Testis (tissue), 3 donors: ENCODE data around the gene GRIK4. TPM values are rescaled to one million over a fixed set of nuclear protein-coding genes. Genes with fewer than 3 reads are reported as not detected.
A peak's percentile ranks its signal among the peaks of the same experiment; 100 is the strongest.

ENCODE experiments used
- DNase-seq: peaks from one replicate; pipeline ENCODE4 v3.0.0-alpha.2; 2019
- H3K27ac ChIP-seq, 2 donors: fragments of 200-600 bp; sonication (generic); one replicate each; pipeline ENCODE4 v1.5.1; 2019
- H3K27me3 ChIP-seq: fragments of 200-600 bp; sonication (generic); one replicate; pipeline ENCODE4 v1.5.1; 2019
- H3K36me3 ChIP-seq: fragments of 200-600 bp; sonication (generic); one replicate; pipeline ENCODE4 v1.5.1; 2017; ENCODE audit warnings: low read depth; ENCODE audit errors: missing control alignments
- H3K4me1 ChIP-seq: fragments of 200-600 bp; sonication (generic); one replicate; pipeline ENCODE4 v1.5.1; 2019
- H3K4me3 ChIP-seq, 2 donors: fragments of 200-600 bp; sonication (generic); one replicate each; pipeline ENCODE4 v1.5.1; 2017 to 2019
- H3K9me3 ChIP-seq: fragments of 200-600 bp; sonication (generic); one replicate; pipeline ENCODE4 v1.5.1; 2017
- CTCF ChIP-seq, 3 experiments: fragments of 450-650 bp in 2 of 3; fragments of 200-600 bp in 1 of 3; sonication (generic) in 1 of 3; IDR thresholded peaks; one replicate each; pipeline ENCODE4 v1.5.1; 2016 to 2019; ENCODE audit warnings: antibody characterized with exemption in 3 of 3, mild to moderate bottlenecking in 2 of 3, moderate library complexity in 1 of 3
- POLR2A ChIP-seq: fragments of 450-650 bp; IDR thresholded peaks from one replicate; pipeline ENCODE4 v1.6.1; 2017; ENCODE audit warnings: antibody characterized with exemption, mild to moderate bottlenecking, moderate library complexity
- WGBS, 2 donors: methylation state at CpG; one replicate each; pipeline ENCODE4 v1.1.5; 2018; 5-methylcytosine and 5-hydroxymethylcytosine counted together
- intact Hi-C: fragments of 100-400 bp; cut with DNase I; formaldehyde crosslinking; loops from one replicate; pipeline ENCODE4 v1.15.1; 2023; ENCODE audit warnings: low total_unique reads
- polyA plus RNA-seq: library from polyadenylated mRNA; stranded (reverse); fragments of 350-450 nt; fragmentation: Illumina TruSeq; extraction: RNeasy Lipid Tissue Mini Kit (QIAGEN cat#74804); gene quantifications from one replicate; pipeline ENCODE4 v1.2.3, GENCODE V29; 2014; ENCODE audit warnings: low read depth, low replicate concordance; ENCODE audit not compliant: insufficient read depth
- total RNA-seq, 2 donors: library from RNA; depleted of rRNA; stranded (reverse); fragments of >200 nt; gene quantifications; one replicate each; pipeline ENCODE4 v1.2.3, GENCODE V29; 2016

The GRIK4 gene
- total and polyA plus RNA-seq, 3 donors from 2014 or later, result 2.6 to 3.0 (median 2.6) TPM

GRCh38 chr11:120801801-120802689 is 290.5 kb downstream of the GRIK4 start:
- no peak overlapping the region for H3K27ac ChIP-seq
- no peak overlapping the region for H3K4me3 ChIP-seq
- H3K27me3 ChIP-seq, result no peaks in the 10 kb centered on the region
- TF ChIP-seq CTCF (IDR thresholded peaks at IDR 0.05) (peak; percentile 67 to 96 (median 78)), POLR2A (no peak)
- intact Hi-C loops, result loop anchor here (10.0 kb wide), 1 partner anchor 287 kb away; the partner anchor contains the start of gene GRIK4
- H3K4me1 ChIP-seq, result no peaks in the 10 kb centered on the region
- 36 to 51% methylated on average over 9 of the region's 9 CpGs for WGBS, 2 donors
- peak; percentile 87 for DNase-seq
- H3K36me3 ChIP-seq, result no peaks in the 10 kb centered on the region
- H3K9me3 ChIP-seq, result no peaks in the 10 kb centered on the region

- 82 to 91% methylated on average over 9 of the region's 9 CpGs for WGBS, 2 donors
- Histone ChIP-seq H3K36me3 (no peaks in the 10 kb centered on the region), H3K27me3 (no peaks in the 10 kb centered on the region), H3K27ac (no peak overlapping the region), H3K4me3 (no peak overlapping the region), H3K9me3 (no peaks in the 10 kb centered on the region), H3K4me1 (no peaks in the 10 kb centered on the region)
- no peak for DNase-seq
- intact Hi-C loops, result loop anchor here (10.0 kb wide), 1 partner anchor 291 kb away; the partner anchor contains the start of gene GRIK4
- TF ChIP-seq POLR2A (no peak), CTCF (IDR thresholded peaks at IDR 0.05) (no peak)
These were observed 294.5 kb downstream of the GRIK4 start for GRCh38 chr11:120805960-120806555.

DNA sequence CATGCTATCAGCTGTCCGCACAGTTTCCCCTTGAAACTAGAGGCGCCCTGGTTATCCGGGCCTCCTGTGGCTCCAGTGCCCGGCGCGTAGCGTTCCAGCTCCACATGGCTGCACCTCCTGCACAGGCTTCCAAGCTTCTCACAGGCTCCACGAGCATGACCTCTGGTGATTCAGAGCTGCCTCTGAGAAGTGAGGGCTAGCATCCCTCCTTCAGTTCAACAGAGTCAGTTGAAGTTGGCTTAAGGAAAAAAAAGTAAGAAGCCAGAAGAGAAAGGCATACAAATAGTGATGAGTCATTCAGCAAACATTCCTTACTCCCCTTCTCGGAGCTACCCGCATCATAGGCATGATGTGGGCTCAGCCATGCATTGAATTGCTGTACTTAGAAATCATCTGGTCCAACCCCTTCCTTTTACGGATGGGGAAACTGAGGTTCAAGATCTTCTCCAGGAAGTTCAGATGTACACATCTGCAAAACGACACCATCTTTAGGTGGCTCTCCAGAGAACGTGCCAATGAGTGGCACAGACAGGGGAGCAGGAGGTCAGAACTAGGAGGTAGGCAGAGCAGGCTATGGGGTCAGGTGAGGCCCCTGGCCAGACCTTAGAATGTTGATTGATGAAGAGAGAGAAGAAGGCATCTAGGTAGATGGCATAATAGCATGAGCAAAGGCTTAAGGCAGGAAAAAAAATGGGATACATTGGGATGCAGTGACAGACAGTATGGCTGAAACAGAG is 296.0 kb downstream of the GRIK4 start:
- Histone ChIP-seq H3K4me1 (no peaks in the 10 kb centered on the region), H3K27ac (no peak overlapping the region), H3K36me3 (no peaks in the 10 kb centered on the region), H3K27me3 (no peaks in the 10 kb centered on the region), H3K9me3 (no peaks in the 10 kb centered on the region), H3K4me3 (no peak overlapping the region)
- no peak for DNase-seq
- intact Hi-C loops, result loop anchor here (10.0 kb wide), 1 partner anchor 293 kb away; the partner anchor contains the start of gene GRIK4
- 90 to 92% methylated on average over 13 of the region's 13 CpGs for WGBS, 2 donors
- TF ChIP-seq POLR2A (no peak), CTCF (IDR thresholded peaks at IDR 0.05) (no peak)

DNA sequence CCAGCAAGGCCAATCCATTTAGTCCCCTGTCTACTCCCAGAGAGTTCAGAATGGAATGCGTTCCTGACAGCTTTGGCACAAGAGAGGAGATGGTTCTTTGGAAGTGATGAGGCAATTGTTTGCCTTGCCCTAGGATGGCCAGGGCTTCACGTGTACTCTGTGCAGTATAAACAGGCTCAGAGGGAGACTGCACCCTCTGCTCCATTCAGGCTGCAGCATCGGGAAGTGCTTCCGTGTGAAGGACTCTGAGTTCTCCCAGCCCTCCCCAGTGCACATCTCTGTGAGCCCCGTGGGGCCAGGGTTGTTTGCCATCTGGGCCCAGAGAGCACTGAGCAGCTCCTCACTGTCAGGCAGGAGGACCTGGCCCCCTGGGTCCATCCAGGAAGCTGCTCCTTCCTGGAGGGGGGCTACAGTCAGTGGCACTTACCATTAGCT is 297.1 kb downstream of the GRIK4 start:
- H3K4me1 ChIP-seq, result no peaks in the 10 kb centered on the region
- H3K9me3 ChIP-seq, result no peaks in the 10 kb centered on the region
- H3K27ac ChIP-seq, result no peak overlapping the region
- H3K27me3 ChIP-seq, result no peaks in the 10 kb centered on the region
- TF ChIP-seq CTCF (IDR thresholded peaks at IDR 0.05) (no peak), POLR2A (no peak)
- WGBS, 2 donors, result 56 to 70% methylated on average over 4 to 5 of the region's 5 CpGs
- intact Hi-C loops, result loop anchor here (10.0 kb wide), 1 partner anchor 294 kb away; the partner anchor contains the start of gene GRIK4
- H3K36me3 ChIP-seq, result no peaks in the 10 kb centered on the region
- DNase-seq, result no peak
- no peak overlapping the region for H3K4me3 ChIP-seq
